HepG2 (cell line): ENCODE data around the gene WNT3A. TPM values are rescaled to one million over a fixed set of nuclear protein-coding genes. Genes with fewer than 3 reads are reported as not detected.

ENCODE experiments used
- ATAC-seq: fragments of 200-7000 bp; cut with Tn5 transposase; 3 replicates; pipeline ENCODE4 v1.9.1; 2020; ENCODE audit warnings: mild to moderate bottlenecking, moderate library complexity
- BruUV-seq: library from RNA; stranded (reverse); fragments of 400-500 nt; replicated peaks from 2 replicates; lab custom pipeline; 2021; lab: Mats Ljungman, UMichigan
- CTCF ChIA-PET: fragments of 300-600 bp; formaldehyde crosslinking; extraction: SDS; loops from one replicate; lab custom pipeline; 2021; ENCODE audit warnings: low total read pairs, inconsistent platforms, low intra/inter-chr PET ratio; lab: Yijun Ruan, JAX
- POLR2A ChIA-PET: fragments of 350-600 bp; sonication (Branson Sonifier 250); formaldehyde crosslinking; loops from one replicate; lab custom pipeline; 2020; ENCODE audit warnings: antibody characterized with exemption, inconsistent platforms; lab: Yijun Ruan, JAX
- DNase-seq: peaks from one replicate; pipeline ENCODE4 v3.0.0-alpha.2; 2015; ENCODE audit warnings: low spot score
- FAIRE-seq: peaks from 3 replicates; lab custom pipeline; 2011; peaks lifted over from hg19 to GRCh38; lab: Jason Lieb, UNC
- H2AFZ ChIP-seq: one replicate; pipeline ENCODE4 v1.6.1; 2011; ENCODE audit warnings: low read length, inconsistent platforms
- H3K27ac ChIP-seq: fragments of 300-600 bp; 3 replicates; pipeline ENCODE4 v1.8.0; 2011; ENCODE audit warnings: mixed run types, mild to moderate bottlenecking, mixed read lengths, low read length, inconsistent platforms; ENCODE audit not compliant: insufficient read depth; ENCODE audit errors: extremely low read length
- H3K27me3 ChIP-seq, 2 experiments: fragments of 200-600 bp in 1 of 2; 2 replicates in 1 of 2; 3 replicates in 1 of 2; pipeline versions ENCODE4 v1.6.0 to v1.8.0; 2011; ENCODE audit warnings: low read length in 2 of 2, mild to moderate bottlenecking in 2 of 2, moderate library complexity in 2 of 2, inconsistent platforms in 1 of 2; ENCODE audit not compliant: insufficient read depth in 2 of 2, control insufficient read depth in 1 of 2
- H3K36me3 ChIP-seq, 2 experiments: fragments of 200-600 bp in 1 of 2; replicated peaks in 1 of 2; 2 replicates in 1 of 2; 3 replicates in 1 of 2; pipeline versions ENCODE4 v1.5.1 to v1.8.0; 2011; ENCODE audit warnings: low read length in 2 of 2, inconsistent platforms in 1 of 2; ENCODE audit not compliant: insufficient read depth in 2 of 2, control insufficient read depth in 1 of 2
- H3K4me1 ChIP-seq: 2 replicates; pipeline ENCODE4 v1.5.1; 2012; ENCODE audit warnings: low read length, inconsistent platforms; ENCODE audit not compliant: insufficient read depth
- H3K4me2 ChIP-seq: 2 replicates; pipeline ENCODE4 v1.6.0; 2011; ENCODE audit warnings: low read depth, low read length, inconsistent platforms
- H3K4me3 ChIP-seq, 3 experiments: fragments of 200-600 bp in 1 of 3; sonication (generic), shearing (Covaris generic) in 1 of 3; replicated peaks in 1 of 3; 2 replicates each; pipeline ENCODE4 v1.5.1; 2011 to 2016; ENCODE audit warnings: low read length in 3 of 3, inconsistent platforms in 2 of 3, low read depth in 2 of 3, mild to moderate bottlenecking in 2 of 3, control low read depth in 1 of 3, mixed read lengths in 1 of 3; ENCODE audit not compliant: insufficient read depth in 1 of 3
- H3K79me2 ChIP-seq: one replicate; pipeline ENCODE4 v1.6.1; 2011; ENCODE audit warnings: low read length, inconsistent platforms; ENCODE audit not compliant: insufficient read depth
- H3K9ac ChIP-seq: 2 replicates; pipeline ENCODE4 v1.6.0; 2011; ENCODE audit warnings: mild to moderate bottlenecking, low read depth, low read length, inconsistent platforms; ENCODE audit not compliant: insufficient read depth
- H3K9me3 ChIP-seq: 2 replicates; pipeline ENCODE4 v1.5.1; 2012; ENCODE audit warnings: mild to moderate bottlenecking, low read length
- H4K20me1 ChIP-seq: 2 replicates; pipeline ENCODE4 v1.6.0; 2011; ENCODE audit warnings: inconsistent platforms, mild to moderate bottlenecking, low read length, moderate library complexity; ENCODE audit not compliant: insufficient read depth
- HMGA1 ChIP-seq: sonication (generic); formaldehyde crosslinking; conservative IDR thresholded peaks from 2 replicates; pipeline ENCODE4 v1.4.0; 2020; ENCODE audit warnings: missing genetic modification reagents
- MAFF ChIP-seq: IDR thresholded peaks from 2 replicates; pipeline ENCODE4 v1.6.1; 2011; ENCODE audit warnings: low read depth, low read length, improper control_type of control experiment
- PLRG1 ChIP-seq: fragments of 450-650 bp; conservative IDR thresholded peaks from 2 replicates; pipeline ENCODE4 v1.6.1; 2016
- ZBTB46 ChIP-seq: sonication (generic); formaldehyde crosslinking; IDR thresholded peaks from 2 replicates; pipeline ENCODE4 v1.4.0; 2020; ENCODE audit warnings: mild to moderate bottlenecking, missing genetic modification reagents, borderline replicate concordance
- ZGPAT ChIP-seq: IDR thresholded peaks from 2 replicates; pipeline ENCODE4 v1.6.1; 2016; ENCODE audit warnings: mild to moderate bottlenecking
- ZMAT5 ChIP-seq: sonication (generic); formaldehyde crosslinking; IDR thresholded peaks from 2 replicates; pipeline ENCODE4 v1.5.0; 2020; ENCODE audit warnings: mild to moderate bottlenecking, low read depth, missing genetic modification reagents, borderline replicate concordance
- ZNF235 ChIP-seq: sonication (generic); formaldehyde crosslinking; IDR thresholded peaks from 2 replicates; pipeline ENCODE4 v1.8.1; 2023; ENCODE audit warnings: mild to moderate bottlenecking, missing genetic modification reagents, borderline replicate concordance
- ZNF446 ChIP-seq: sonication (generic); formaldehyde crosslinking; IDR thresholded peaks from 2 replicates; pipeline ENCODE4 v1.5.0; 2020; ENCODE audit warnings: mild to moderate bottlenecking, missing genetic modification reagents
- ZNF451 ChIP-seq: sonication (generic); formaldehyde crosslinking; IDR thresholded peaks from 2 replicates; pipeline ENCODE4 v1.5.0; 2020; ENCODE audit warnings: mild to moderate bottlenecking, missing genetic modification reagents
- ZNF574 ChIP-seq: sonication (generic); formaldehyde crosslinking; IDR thresholded peaks from 2 replicates; pipeline ENCODE4 v1.4.0; 2020; ENCODE audit warnings: missing genetic modification reagents
- ZNF713 ChIP-seq: sonication (generic); formaldehyde crosslinking; IDR thresholded peaks from 2 replicates; pipeline ENCODE4 v1.4.0; 2020; ENCODE audit warnings: mild to moderate bottlenecking, missing genetic modification reagents
- ZNF768 ChIP-seq: sonication (generic); formaldehyde crosslinking; IDR thresholded peaks from 2 replicates; pipeline ENCODE4 v1.4.0; 2020; ENCODE audit warnings: missing genetic modification reagents
- ZNF788 ChIP-seq: sonication (generic); formaldehyde crosslinking; IDR thresholded peaks from 2 replicates; pipeline ENCODE4 v1.5.0; 2020; ENCODE audit warnings: mild to moderate bottlenecking, missing genetic modification reagents, borderline replicate concordance
- WGBS: methylation state at CpG from one replicate; pipeline ENCODE4 v1.1.6; 2017; ENCODE audit warnings: low lambda C conversion rate; 5-methylcytosine and 5-hydroxymethylcytosine counted together
- in situ Hi-C: cut with HindIII; loops from 2 replicates; pipeline ENCODE4 v1.10.0; 2017; ENCODE audit warnings: low pct_unique_long_range_greater_than_20kb; ENCODE audit not compliant: extremely low pct_ligation_motif_present
- intact Hi-C: fragments of 100-400 bp; cut with micrococcal nuclease; formaldehyde crosslinking; loops from one replicate; pipeline ENCODE4 v1.10.0; 2022; ENCODE audit not compliant: unreplicated experiment
- polyA plus RNA-seq, 8 experiments: library from polyadenylated mRNA; depleted of rRNA in 3 of 8; stranded (reverse) in 7 of 8; unstranded in 1 of 8; fragments of >200 nt; fragmentation: Illumina TruSeq in 4 of 8; extraction: Trizol in 4 of 8; gene quantifications; 2 replicates each; pipeline versions ENCODE4 v1.2.1 to v1.2.3, GENCODE V29; 2011 to 2016; ENCODE audit warnings: low read depth in 4 of 8, missing spikeins in 1 of 8, mixed read lengths in 1 of 8; ENCODE audit not compliant: insufficient read depth in 1 of 8
- total RNA-seq, 5 experiments: library from RNA; depleted of rRNA; stranded (reverse); fragments of >200 nt; fragmentation: Illumina TruSeq; extraction: Trizol; gene quantifications; 2 replicates each; pipeline ENCODE4 v1.2.3, GENCODE V29; 2016; ENCODE audit warnings: low read depth in 1 of 5

Gene WNT3A
- total and polyA plus RNA-seq, 2 of the 13 experiments (the other 11 are each of a cell fraction or from before 2014, with no cell fraction given): not detected

- TF ChIP-seq ZGPAT (CRISPR knock-in tag) (peak; percentile 55), HMGA1 (no peak), ZNF788 (CRISPR knock-in tag) (0 out of 2 replicates have a peak, but pooled peaks have one; percentile 44)
Measured at GRCh38 chr1:228082214-228082917, 75.6 kb downstream of the WNT3A start, which contains the start of gene ARF1 (continued).

- WGBS: 0% methylated on average over 10 of the region's 79 CpGs
- Histone ChIP-seq H3K9me3 (no peaks in the 10 kb centered on the region), H3K27me3 (no peaks in the 10 kb centered on the region; a peak in 1 of 5 replicates), H3K4me2 (peak overlapping the region; percentile 91), H3K79me2 (peaks cover 68% of the 10 kb centered on the region), H3K27ac (peak overlapping the region; percentile 86), H3K4me3 (peak overlapping the region; percentile 82 to 100 (median 85)), H3K4me1 (peaks cover 49% of the 10 kb centered on the region), H3K9ac (peak overlapping the region; percentile 100), H4K20me1 (peaks cover 49% of the 10 kb centered on the region), H3K36me3 (peaks cover 3 to 17% of the 10 kb centered on the region in 2 experiments; a peak in 4 of 5 replicates), H2AFZ (no peak overlapping the region)
- ChIA-PET CTCF (no interaction called here), POLR2A (interaction anchor here (1.0 to 2.1 kb wide), 12 partner anchors 9 to 295 kb away, joined by 3 to 18 read pairs (median 4); partner anchors contain the start of genes IBA57 and MRPL55)
- DNase-seq: no peak
- in situ Hi-C loops: no loop called here
- intact Hi-C loops: loop anchor here (10.0 kb wide), 1 partner anchor 1148 kb away; no protein-coding TSS in a partner anchor
- FAIRE-seq: peak; percentile 55
- ATAC-seq: peak; percentile 23
- TSS peak; percentile 46 for BruUV-seq
- TF ChIP-seq MAFF (no peak), ZNF574 (no peak; the same call in 1 of the 2 replicates), ZNF235 (no peak), ZMAT5 (CRISPR knock-in tag) (no peak), PLRG1 (no peak), ZBTB46 (CRISPR knock-in tag) (no peak), ZNF768 (CRISPR knock-in tag) (no peak), ZNF446 (no peak), ZNF451 (CRISPR knock-in tag) (no peak), ZNF713 (CRISPR knock-in tag) (no peak)
Measured at GRCh38 chr1:228082918-228083870, 76.4 kb downstream of the WNT3A start.
